IPS-NIHi11 (cell line): ENCODE measurements around the gene RP2.

Source experiments
- DNase-seq: peaks from one replicate; pipeline ENCODE4 v3.0.0; 2012; ENCODE audit warnings: mixed read lengths, low spot score

RP2 gene

GRCh38 chrX:46836701-46837557 is at the start of gene RP2:
Gene RP2 (plus strand): TSS chrX:46837043. CDS start chrX:46837101, 58 bp downstream.
- DNase-seq, result peak; percentile 88

DNA sequence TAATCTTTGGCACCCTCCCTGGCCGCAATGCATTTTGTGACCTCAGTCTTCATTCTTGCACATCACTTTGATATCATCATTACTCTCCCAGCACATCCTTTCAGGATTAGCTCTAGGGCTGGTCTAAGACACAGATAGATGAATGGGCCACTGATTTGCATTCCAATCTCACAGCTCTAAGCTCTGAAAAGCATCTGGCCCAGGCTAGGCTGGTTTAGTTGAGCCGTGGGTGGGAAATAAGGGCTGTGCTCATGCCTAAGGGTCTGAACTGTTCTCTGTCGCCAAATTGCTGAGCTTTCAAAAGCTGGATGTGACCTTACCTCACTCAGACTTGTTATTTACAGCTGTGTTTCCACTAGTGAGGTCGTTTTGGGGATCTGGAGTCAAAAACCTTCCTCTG is 47.9 kb upstream of the RP2 start:
- no peak for DNase-seq

- peak; percentile 33 for DNase-seq
Measured at GRCh38 chrX:46791927-46792809, 44.7 kb upstream of the RP2 start.

DNA sequence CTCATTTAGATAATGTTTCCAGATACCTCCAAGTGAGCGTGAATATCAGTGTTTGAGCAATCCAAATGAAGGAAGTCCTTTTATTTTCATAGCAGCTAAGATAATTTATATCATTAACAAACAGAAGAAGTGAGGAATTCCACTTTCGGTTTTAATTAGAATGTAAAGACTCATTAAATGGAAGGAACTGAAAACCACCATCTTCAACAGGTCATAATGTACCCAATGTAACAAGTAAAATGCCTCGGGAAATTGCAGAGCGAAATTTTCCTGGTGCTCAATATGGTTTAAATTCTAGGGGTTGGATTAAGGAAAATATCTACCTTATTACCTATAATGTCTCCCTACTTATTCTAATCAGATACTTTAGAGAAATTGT is 44.0 kb upstream of the RP2 start:
- no peak for DNase-seq

DNA sequence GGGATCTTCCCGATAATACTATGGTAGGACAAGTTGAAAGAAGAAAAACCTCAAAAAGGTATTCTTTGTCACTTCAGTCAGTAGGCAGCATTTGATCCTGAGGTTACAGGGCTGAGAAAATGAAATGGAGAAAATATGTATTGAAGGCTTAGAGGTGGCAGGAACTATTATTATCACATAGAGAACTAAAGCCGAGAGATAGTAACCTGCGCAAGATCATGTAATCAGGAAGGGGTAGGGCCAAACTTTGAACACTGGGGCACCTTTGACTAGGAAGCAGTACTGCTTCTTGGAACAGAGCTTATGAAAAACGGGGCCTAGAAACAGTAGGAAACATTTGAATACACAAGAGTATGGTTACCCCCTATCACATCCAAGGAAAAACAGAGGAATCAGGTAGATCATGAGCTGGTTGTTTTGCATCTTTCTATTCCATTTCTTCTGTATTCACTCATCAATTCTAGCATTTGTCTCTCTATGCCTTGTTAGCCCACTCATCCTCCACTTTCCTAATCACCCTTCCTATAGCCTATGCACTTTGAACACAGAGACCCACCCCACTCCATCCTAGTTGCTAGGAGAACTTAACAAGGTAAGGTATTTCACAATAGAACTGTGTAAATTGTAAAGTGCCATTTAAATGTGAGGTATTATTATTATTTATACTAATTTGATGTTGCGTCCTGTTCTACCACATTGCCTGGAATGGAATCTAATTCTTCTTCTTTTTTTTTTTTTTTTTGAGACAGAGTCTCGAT is 43.3 kb upstream of the RP2 start:
- no peak for DNase-seq

DNA sequence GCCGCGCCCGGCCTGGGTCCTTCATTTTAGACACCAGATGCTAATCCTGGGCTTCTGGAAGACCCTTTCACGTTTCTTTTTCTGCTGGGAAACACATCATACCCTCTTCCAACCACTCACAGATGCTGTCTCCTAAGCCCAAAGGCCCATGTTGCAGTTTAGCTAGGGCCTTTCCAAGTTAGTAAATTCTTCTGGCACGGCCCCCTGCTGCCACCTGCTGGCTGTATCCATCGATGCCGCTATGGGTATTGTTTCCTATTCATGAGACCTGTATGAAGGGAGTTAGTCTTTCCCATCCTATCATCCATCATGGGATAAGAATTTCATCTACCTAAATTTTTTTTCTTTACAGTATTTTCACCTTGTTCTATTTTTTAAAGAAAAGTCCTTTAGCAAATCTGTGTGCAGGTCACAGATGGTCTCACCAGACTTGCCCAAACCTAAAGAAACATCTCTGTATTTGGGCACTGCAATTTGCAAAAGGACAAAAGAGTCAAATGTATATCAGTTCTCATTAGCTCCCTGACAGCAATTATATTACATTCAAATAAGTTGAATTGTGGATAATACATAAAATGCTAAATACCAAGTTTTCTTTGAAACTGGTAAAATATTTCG is 40.2 kb upstream of the RP2 start:
- peak; percentile 66 for DNase-seq

DNA sequence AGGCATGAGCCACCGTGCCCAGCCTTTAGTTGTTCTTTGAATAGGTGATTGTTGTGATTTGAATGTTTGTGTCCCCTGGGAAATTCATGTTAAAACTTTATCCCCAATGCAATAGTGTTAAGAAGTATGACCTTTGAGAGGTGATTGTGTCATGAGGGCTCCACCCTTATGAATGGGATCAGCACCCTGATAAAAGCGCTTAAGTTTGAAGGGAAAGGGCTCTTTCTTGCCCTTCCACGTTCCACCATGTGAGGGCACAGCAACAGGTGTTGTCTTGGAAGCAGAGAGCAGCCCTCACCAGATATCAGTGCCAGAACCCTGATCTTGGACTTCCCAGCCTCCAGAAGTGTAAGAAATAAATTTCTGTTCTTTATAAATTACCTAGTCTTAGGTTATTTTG is 33.7 kb upstream of the RP2 start:
- no peak for DNase-seq

DNA sequence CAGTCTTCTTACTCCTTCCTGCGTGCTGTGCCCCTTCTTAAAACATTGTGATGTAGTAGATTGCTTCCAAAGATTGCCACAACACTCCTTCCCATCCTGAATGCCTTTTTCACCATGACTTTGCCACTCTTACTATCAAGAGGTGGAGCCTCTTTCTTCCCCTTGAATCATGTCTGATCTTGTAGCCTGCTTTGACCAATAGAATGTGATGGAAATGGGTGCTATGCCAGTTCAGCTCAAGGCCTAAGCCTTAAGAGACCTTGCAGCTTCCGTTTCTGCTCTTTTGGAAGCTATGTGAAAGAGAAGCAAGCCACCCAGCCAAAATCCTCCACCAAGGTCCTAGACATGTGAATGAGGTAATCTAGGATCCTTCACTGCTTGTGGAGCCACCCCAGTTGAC is 31.6 kb upstream of the RP2 start:
- no peak for DNase-seq

DNA sequence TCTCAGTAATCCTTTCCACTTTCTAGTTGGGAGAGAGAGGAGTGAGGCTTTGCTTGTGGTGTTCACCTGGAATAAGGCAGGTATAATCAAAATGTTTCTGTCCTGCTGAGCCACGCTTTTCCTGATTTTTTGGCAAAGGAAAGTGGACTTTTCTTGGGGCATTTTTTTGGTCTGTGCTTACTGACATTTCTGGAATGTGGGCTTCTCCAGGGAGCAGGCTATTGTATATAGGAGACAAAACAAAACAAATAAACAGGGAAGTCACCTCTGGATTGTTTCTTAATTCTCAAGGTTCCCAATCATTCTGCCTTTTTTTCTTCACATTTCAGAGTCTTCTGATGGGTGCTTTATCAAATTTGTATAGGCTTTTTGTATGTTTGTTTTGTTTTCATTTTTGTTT is 25.7 kb upstream of the RP2 start:
- no peak for DNase-seq

GRCh38 chrX:46812445-46812844 is 24.4 kb upstream of the RP2 start:
- DNase-seq, result no peak

GRCh38 chrX:46814966-46815365 is 21.9 kb upstream of the RP2 start:
- DNase-seq, result no peak

GRCh38 chrX:46819136-46819535 is 17.7 kb upstream of the RP2 start:
- no peak for DNase-seq

DNA sequence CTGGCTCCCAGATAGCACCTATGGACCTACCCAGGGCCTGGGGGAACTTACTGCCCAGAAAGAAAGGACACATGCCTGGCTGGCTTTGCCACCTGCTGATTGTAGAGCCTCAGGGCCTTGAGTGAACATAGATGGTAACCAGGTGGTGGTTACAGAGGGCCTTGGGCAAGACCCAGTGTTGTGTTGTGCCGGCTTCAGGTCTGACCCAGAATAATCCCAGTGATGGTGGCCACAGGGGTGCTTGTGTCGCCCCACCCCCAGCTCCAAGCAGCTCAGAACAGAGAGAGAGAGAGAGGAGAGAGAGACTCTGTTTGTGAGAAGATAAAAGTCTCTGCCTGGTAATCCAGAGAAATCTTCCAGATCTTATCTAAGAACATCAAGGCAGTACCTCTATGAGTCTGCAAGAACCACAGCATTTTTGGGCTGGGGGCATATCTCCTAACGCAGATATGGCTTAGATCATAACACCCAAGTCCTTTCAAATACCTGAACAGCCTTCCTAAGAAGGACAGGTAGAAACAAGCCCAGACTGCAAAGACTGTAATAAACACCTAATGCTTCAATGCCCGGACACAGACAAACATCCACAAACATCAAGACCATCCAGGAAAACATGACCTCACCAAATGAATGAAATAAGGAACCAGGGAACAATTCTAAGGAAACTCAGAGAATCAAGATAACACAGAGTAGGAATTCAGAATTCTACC is 16.3 kb upstream of the RP2 start:
- DNase-seq, result no peak

DNA sequence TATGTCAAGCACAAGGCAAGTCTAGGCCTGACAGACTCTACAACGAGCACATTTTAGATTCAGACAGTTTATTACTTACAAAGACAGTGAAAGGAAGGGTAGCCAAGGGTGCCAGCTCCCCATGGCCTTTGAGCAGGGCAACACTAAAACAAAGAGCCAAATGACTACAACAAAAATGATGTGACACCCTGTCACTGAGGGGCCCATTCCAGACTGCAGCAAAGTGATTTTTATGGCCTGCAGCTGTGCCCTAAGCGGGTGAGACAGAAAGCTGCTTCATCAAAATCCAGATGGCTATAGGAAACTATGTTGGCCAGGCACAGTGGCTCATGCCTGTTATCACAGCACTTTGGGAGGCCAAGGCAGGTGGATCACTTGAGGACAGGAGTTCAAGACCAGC is 13.4 kb upstream of the RP2 start:
- DNase-seq, result no peak

DNA sequence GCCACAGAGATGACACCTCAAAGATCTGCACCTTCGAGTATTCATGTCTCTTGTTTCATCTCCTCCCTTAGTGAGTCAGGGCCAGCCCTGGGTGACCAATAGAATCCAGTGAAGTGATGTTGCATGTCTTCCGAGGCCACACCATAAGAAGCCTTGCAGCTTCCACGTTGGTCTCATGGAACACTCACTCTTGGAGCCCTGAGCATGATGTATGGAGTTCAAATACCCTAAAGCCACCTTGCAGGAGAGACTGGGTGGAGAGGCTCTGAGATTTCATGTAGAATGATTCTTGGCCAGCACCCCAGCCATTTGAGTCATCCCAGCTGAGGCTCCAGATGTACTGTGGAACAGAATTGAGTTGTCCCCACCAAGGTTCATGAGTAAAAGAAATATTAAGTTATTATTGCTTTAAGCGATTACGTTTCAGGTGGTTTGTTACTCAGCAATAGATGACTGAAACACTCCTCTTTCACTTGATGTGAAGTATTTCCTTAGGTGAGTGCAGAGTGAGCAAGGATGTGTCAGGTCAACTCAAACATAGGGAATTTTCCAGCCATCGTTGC is 5.0 kb upstream of the RP2 start:
- DNase-seq, result no peak

DNA sequence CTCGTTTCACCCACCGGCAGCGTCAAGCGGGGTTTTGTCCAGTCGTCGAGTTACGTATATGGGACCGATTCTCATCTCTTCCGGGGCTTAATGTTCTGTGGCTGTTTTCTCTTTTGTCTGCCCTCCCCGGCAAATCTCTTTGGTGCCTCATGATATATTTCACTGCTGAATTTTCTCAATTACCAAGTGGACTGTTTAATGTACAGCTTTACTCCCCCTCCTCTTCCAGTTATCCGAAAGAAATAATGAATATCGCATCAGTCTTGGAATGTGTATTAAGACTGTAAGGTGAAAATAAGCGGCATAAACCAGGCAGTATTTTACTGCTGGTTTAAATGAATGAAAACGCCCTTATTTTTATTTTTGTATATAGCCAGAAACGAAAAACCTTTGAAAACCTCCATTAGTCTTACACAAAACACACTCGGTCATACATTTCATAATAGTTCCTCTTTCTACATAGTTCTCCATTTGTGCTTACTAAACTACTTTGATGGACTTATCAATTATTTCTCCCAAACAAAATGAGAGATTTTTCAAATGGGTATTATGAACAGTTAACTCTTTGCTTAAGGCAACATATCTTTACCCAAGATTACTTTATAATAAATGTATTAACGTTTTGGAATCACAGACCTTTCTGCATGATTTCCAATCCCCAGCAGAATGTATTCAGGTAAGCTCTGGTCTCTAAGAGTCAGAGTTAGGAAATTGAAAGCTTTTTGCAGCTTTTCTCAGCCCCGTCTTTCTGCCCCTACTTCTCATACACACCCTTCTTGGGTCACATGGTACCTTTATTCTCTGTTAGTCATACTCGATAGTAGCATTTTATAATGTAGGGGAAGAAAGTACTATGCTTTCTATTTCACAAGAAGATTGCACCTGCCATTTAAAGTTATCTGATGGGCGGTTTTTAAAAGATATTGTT is 979 bp downstream of the RP2 start:
- no peak for DNase-seq

DNA sequence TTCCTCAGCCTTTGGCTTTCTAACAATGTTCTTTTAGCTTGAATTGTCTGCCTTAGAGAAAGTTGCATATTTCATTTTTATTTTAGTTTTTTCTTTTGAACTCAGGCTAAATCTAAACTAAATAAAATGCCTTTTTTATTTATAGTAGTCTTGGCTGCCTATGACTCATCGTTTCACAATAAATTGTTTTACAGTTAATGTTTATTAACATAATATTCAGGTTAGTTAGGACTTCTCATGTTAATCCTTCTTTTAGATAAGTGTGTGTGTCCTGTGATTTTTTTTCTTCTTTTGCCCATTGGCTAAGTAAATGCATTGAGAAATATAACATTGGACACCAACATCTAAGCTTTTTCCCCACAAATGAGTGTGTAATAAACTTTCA is 1.6 kb downstream of the RP2 start:
- DNase-seq, result no peak

DNA sequence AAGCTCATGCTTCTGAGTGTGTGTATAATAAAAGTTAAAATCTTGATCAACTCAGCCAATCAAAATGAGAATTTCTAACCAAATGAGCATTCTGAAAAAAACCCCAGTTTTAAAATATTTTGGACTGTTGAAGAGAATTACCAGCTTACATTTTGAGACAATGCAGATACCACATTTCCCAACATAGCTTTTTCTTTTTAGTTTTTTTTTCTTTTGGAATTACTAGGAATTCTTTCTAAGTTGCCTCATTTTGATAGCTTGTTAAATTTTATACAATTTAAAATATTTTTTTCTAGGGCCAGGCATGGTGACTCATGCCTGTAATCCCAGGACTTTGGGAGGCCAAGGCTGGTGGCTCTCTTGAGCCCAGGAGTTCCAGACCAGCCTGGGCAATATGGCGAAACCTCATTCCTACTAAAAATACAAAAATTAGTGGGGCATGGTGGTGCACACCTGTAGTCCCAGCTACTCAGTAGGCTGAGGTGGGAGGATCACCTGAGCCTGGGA is 2.2 kb downstream of the RP2 start:
- no peak for DNase-seq

GRCh38 chrX:46840946-46841345 is 4.1 kb downstream of the RP2 start:
- no peak for DNase-seq

DNA sequence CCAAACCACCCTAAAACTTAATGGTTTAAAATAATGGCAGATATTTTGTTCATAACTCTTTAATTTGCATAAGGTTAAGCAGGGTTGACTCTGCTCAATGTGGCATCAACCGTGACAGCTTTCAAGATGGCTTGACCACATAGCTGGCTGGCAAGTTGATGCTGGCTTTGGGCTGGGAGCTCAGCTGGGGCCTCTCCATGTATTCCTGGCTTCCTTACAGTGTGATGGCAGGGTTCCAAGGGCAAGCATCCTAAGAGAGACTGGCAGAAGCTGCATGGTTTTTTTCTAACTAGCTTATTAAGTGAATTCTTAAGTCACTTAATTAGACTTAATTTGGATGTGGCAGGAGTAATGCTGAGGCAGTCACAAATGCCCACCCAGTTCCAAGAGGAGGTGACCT is 4.5 kb downstream of the RP2 start:
- no peak for DNase-seq
